HFF-Myc (cell line): ENCODE measurements around the gene EXOC4.

ENCODE experiments used
- DNase-seq: peaks from one replicate; pipeline ENCODE4 v3.0.0-alpha.2; 2011; ENCODE audit warnings: low read depth; ENCODE audit errors: extremely low read depth
- H3K4me3 ChIP-seq: replicated peaks from 2 replicates; pipeline ENCODE4 v1.5.1; 2011; ENCODE audit warnings: low read depth, mild to moderate bottlenecking, control low read depth, low read length
- CTCF ChIP-seq: IDR thresholded peaks from 2 replicates; pipeline ENCODE4 v1.5.1; 2012; ENCODE audit warnings: mild to moderate bottlenecking, low read depth, low read length, control low read depth; ENCODE audit errors: missing control alignments

Gene EXOC4

GRCh38 chr7:133781486-133782090 is 528.7 kb downstream of the EXOC4 start:
- DNase-seq = no peak
- H3K4me3 ChIP-seq = no peak overlapping the region
- no peak for TF ChIP-seq CTCF

GRCh38 chr7:133782470-133782869 is 529.6 kb downstream of the EXOC4 start:
- TF ChIP-seq CTCF = no peak
- no peak for DNase-seq
- H3K4me3 ChIP-seq = no peak overlapping the region

- TF ChIP-seq CTCF = no peak
- H3K4me3 ChIP-seq = no peak overlapping the region
- no peak for DNase-seq
These were observed 530.4 kb downstream of the EXOC4 start for GRCh38 chr7:133783276-133783675.

GRCh38 chr7:133784486-133785001 is 531.7 kb downstream of the EXOC4 start:
- H3K4me3 ChIP-seq = no peak overlapping the region
- TF ChIP-seq CTCF = no peak
- no peak for DNase-seq

- no peak for TF ChIP-seq CTCF
- no peak overlapping the region for H3K4me3 ChIP-seq
These were observed 533.6 kb downstream of the EXOC4 start for GRCh38 chr7:133786401-133786937.

GRCh38 chr7:133789974-133790373 is 537.1 kb downstream of the EXOC4 start:
- no peak for TF ChIP-seq CTCF
- no peak overlapping the region for H3K4me3 ChIP-seq
- no peak for DNase-seq

More at GRCh38 chr7:133786401-133786937, 533.6 kb downstream of the EXOC4 start:
- no peak for DNase-seq
